GM21619 (cell line): ENCODE data around the gene PHF21A.

Experiments used
- ATAC-seq: cut with Tn5 transposase; IDR thresholded peaks from one replicate; pipeline ENCODE4 v1.9.1; 2021; ENCODE audit not compliant: unreplicated experiment

PHF21A gene

GRCh38 chr11:46079662-46080061 lies 41.6 kb downstream of the PHF21A start:
- no peak for ATAC-seq

DNA sequence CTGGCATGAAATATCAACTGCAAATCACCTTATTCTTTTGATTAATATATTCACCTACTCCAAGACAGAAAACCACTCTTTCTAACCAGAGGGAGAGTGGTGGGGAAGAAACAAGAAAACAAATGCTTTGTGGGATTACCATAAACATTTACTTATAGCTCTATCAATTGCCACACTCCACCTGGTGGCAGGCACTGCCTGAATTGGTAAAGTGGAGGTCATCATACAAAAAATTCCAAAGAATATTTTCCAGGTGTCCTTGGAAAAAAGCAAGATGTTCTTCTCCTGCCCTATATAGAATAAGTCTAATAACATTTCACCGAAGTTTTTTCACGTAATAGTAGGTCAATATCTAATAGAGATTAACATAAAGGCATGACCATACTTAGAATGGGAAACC lies 45.3 kb downstream of the PHF21A start:
- no peak for ATAC-seq

DNA sequence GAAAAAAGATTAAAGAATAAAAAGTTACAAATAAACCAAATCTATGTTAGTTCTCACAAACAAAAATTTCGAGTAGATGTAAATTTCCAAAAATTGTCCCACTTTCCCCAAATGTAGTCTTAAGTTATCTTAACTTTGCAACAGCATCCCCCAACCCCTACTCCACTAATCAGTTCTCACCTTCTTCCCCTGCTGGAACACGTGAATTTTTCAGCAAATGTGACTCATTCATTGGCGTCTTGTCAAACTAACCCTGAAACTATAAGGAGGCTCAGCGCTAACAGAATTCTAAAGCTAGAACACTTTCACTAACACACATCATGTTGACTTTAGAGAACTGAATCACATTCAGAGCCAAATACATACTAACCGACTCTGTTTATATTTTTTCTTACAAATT lies 46.1 kb downstream of the PHF21A start:
- ATAC-seq: no peak

GRCh38 chr11:46073632-46074031 lies 47.6 kb downstream of the PHF21A start:
- ATAC-seq: no peak

GRCh38 chr11:46072172-46072964 lies 48.9 kb downstream of the PHF21A start:
- ATAC-seq: no peak

DNA sequence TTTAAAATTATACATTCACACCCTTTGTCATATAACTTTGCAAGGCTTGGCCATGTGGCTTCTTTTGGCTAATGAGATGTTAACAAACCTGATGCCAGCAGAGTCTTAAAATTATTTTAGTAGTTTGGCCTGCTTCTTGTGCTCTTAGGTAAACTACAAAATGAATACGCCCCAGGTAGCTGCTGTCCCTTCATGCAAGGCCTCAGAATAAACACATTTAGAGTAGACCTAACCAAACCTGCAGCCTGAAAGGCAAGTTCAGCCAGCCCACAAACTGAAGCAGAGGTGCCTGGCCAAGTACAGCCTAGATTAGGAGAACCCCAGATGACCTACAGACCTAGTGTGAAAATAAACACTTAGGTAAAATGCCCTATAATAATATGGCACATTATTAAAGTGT lies 50.2 kb downstream of the PHF21A start:
- ATAC-seq: no peak

GRCh38 chr11:46069595-46069994 lies 51.7 kb downstream of the PHF21A start:
- no peak for ATAC-seq

DNA sequence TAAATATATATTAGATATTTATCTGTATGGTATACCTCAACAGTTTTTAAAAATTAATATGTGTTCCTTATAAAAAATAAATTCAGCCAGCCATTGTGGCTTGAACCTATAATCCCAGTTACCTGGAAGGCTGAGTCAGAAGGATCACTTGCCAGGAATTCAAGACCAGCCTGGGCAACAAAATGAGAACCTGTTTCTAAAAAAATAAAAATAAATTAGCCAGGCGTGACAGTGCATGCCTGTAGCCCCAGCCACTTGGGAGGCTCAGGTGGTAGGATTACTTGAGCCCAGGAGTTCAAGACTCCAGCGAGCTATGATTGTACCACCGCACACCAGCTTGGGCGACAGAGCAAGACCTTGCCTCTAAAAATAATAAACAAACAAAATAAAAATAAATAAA lies 54.9 kb downstream of the PHF21A start:
- no peak for ATAC-seq

DNA sequence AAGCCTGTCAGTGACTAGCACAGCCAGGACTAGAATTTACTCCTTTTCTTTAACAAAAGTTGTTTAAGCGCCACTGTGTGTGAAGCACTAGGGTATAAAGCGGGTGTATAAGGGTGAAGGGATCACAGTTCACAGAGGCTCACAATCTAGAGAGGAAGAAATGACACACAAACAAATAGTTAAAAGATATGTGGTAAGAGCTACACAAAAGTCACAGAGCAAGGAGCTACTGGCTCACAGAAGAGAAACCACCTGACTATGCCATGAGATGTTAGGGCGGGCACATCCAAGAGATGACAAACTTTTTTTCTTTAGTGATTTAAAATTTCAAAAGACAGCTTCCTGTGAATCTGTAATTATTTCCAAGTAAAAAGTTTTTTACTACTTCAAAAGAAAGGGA lies 55.6 kb downstream of the PHF21A start:
- no peak for ATAC-seq

DNA sequence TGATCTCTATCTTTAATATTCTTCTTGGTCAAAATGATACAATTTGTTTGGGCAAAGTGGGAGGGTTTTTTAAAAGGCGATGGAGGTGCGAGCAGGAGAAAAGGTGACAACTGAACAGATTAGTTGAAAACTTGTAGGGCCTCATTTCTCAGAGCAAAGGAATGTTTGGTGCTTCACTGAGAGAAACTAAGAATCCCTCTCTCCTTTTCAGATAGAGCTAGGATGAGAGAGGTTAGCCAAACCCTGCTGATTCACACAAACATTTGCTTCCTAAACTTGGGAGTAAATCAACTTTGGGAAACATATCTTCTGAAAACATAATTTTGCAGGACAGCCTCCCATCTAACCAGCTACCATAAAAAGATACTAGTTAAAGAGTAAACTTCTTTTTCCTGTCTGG lies 57.0 kb downstream of the PHF21A start:
- no peak for ATAC-seq

DNA sequence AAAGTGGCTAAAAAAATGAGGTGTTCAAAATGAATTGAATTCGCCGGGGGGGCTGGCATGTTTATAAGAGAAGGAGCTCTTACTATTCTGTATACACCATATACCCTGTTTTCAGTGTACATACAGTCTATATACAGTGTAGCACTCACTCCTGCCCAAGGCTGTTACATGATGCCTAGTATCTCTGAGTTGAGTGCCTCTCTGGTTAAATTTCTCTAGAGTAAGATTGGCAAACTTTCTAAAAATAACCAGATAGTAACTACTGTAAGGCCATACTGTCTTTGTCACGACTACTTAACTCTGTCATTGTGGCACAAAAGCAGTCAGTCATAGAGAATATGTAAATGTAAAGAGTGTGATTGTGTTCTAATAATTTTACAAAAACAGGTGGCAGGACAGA lies 58.1 kb downstream of the PHF21A start:
- ATAC-seq: no peak

DNA sequence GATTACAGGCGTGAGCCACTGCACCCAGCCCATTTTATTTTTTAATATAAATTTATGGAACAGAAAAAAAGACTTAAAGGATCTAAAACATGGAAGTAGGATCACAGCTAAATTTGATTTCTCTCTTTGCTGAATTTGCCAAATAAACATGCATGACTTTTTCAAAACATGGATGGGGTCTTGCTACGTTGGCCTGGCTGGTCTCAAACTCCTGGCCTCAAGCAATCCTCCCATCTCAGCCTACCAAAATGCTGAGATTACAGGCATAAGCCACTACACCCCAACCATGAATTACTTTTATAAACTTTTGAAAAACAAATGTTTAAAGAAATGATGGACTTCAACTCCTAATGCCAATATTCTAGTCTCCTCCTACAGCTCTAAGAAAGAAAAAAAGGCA lies 61.2 kb downstream of the PHF21A start:
- no peak for ATAC-seq

- ATAC-seq: no peak
Measured at GRCh38 chr11:46057489-46057888, 63.8 kb downstream of the PHF21A start.

DNA sequence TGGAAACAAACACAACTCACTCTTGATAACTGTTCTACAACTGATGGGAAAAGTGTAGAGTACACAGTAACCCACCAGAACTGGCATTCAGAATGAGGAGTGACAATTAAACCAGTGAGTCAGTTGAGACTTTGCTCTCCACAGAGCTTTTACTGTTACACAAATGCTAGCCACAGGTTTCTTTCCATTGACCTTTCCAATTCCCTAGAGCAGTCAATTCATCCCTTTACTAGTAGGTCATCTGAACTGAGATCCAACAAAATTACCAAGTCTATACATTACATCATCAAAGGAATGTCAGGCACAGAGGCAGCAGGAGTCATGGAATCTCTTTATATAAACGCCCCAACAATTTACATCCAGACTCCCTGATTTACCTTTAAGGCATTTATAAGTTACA lies 65.9 kb downstream of the PHF21A start:
- ATAC-seq: no peak

GRCh38 chr11:46051102-46051501 lies 70.2 kb downstream of the PHF21A start:
- no peak for ATAC-seq

GRCh38 chr11:46050662-46051061 lies 70.6 kb downstream of the PHF21A start:
- ATAC-seq: no peak

DNA sequence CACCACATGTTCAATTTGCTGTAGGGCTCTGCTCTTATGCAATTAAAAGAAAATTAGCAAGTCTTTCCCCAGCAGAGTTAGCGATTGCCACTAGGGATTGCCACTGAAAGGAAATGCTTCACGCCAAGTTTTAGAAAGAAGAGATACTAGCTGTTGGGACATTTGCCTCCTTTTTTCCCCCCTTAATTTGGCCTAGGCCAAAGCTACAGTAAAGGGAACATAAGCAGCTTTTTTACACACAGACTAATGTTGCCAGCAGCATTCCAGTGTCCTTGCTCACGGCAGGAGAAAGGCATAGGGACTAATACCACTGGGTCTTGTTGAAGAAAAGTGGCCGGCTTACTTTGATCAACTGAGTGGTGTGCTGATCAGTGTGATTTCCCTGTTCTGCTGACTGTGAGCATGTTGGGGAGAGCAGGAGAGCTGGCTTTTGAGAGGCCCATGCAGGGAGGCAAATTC lies 71.2 kb downstream of the PHF21A start:
- no peak for ATAC-seq

- no peak for ATAC-seq
Measured at GRCh38 chr11:46049325-46049897, 71.8 kb downstream of the PHF21A start.

- ATAC-seq: no peak
Measured at GRCh38 chr11:46048198-46048597, 73.1 kb downstream of the PHF21A start.

DNA sequence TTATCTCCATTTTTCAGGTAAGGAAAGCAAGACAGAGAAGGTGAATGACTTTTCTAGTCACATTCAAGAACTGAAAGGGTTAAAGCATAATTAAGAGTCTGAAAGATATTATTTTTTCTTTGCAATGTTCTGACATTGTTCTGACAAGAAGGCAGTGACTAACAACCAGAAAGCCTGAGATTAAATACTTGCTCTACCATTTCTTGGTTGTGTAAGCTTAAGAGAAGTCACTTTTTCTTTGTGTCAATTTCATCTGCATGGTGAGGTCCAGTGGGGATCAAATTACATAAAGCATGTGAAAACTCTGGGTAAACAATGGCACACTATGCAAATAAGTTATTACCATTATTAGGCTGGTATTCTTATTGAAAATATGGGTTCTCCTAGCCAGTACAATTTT lies 73.7 kb downstream of the PHF21A start:
- ATAC-seq: no peak

- no peak for ATAC-seq
Measured at GRCh38 chr11:46045811-46046210, 75.4 kb downstream of the PHF21A start.

- no peak for ATAC-seq
Measured at GRCh38 chr11:46044601-46045000, 76.7 kb downstream of the PHF21A start.

DNA sequence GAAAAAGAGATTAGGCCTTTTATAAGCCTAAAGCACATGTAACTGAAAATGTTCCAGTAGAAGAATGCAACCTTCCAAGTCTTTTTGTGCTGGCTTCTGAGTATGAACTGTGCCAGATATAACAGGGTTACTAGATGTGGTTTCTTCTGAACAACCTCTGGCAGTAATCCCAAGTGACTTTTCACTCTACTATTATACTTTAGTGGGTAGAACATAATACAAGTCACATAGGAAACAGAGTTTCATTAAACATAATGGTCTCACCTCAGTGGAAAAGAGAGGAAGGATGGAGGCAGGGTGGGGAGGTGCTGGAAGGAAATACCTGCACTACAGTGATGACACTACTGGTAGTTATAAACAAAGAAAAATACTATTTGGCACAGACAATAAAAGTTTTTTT lies 81.3 kb downstream of the PHF21A start:
- ATAC-seq: no peak
